Gastrocnemius medialis (tissue), 4 donors: Measurements from ENCODE around the gene CCL25. TPM values are rescaled to one million over a fixed set of nuclear protein-coding genes. Genes with fewer than 3 reads are reported as not detected.

Source experiments
- ATAC-seq, 2 donors: fragments of 150-250 bp; one replicate each; pipeline ENCODE4 v1.9.1; 2016
- DNase-seq, 2 donors: peaks; one replicate each; pipeline ENCODE4 v3.0.0-alpha.2; 2019
- H3K27ac ChIP-seq, 4 donors: fragments of 200-600 bp; sonication (generic); 1 replicate in 1 of 4; 2 replicates in 3 of 4; pipeline ENCODE4 v1.5.1; 2016 to 2018; ENCODE audit warnings: mild to moderate bottlenecking in 2 of 4, moderate library complexity in 1 of 4
- H3K27me3 ChIP-seq, 3 donors: fragments of 200-600 bp; sonication (generic) in 2 of 3; 1 replicate in 1 of 3; 2 replicates in 2 of 3; pipeline versions ENCODE4 v1.5.1 to v1.6.0; 2016 to 2019; ENCODE audit warnings: mild to moderate bottlenecking in 1 of 3, moderate library complexity in 1 of 3
- H3K36me3 ChIP-seq, 2 donors: fragments of 200-600 bp; sonication (generic) in 1 of 2; one replicate each; pipeline ENCODE4 v1.5.1; 2017 to 2018
- H3K4me1 ChIP-seq, 2 donors: fragments of 200-600 bp; sonication (generic) in 1 of 2; one replicate each; pipeline ENCODE4 v1.5.1; 2016 to 2017; ENCODE audit warnings: mild to moderate bottlenecking in 2 of 2
- H3K4me3 ChIP-seq, 4 donors: fragments of 200-600 bp; sonication (generic) in 3 of 4; 1 replicate in 1 of 4; 2 replicates in 3 of 4; pipeline ENCODE4 v1.5.1; 2016 to 2019; ENCODE audit warnings: mild to moderate bottlenecking in 2 of 4
- H3K9me3 ChIP-seq, 3 donors: fragments of 200-600 bp; sonication (generic) in 2 of 3; 1 replicate in 1 of 3; 2 replicates in 2 of 3; pipeline ENCODE4 v1.5.1; 2016 to 2019
- CTCF ChIP-seq, 5 experiments: fragments of 450-650 bp in 3 of 5; fragments of 200-600 bp in 2 of 5; sonication (generic) in 2 of 5; IDR thresholded peaks in 4 of 5; conservative IDR thresholded peaks in 1 of 5; 1 replicate in 4 of 5; 2 replicates in 1 of 5; pipeline ENCODE4 v1.5.1; 2016 to 2019; ENCODE audit warnings: antibody characterized with exemption in 5 of 5, mild to moderate bottlenecking in 3 of 5, moderate library complexity in 3 of 5
- POLR2A ChIP-seq, 2 donors: fragments of 450-650 bp; IDR thresholded peaks; one replicate each; pipeline ENCODE4 v1.6.1; 2017; ENCODE audit warnings: antibody characterized with exemption in 2 of 2, mild to moderate bottlenecking in 2 of 2, moderate library complexity in 2 of 2
- in situ Hi-C, 4 donors: fragments of 200-750 bp; cut with MboI; loops; one replicate each; pipeline versions ENCODE4 v1.15.0 to v1.8.0; 2017; ENCODE audit warnings: low sequenced_read_pairs in 4 of 4
- intact Hi-C: fragments of 100-400 bp; cut with DNase I; formaldehyde crosslinking; loops from one replicate; pipeline ENCODE4 v1.15.1; 2023; ENCODE audit warnings: low total_unique reads
- total RNA-seq, 4 donors: library from RNA; depleted of rRNA; stranded (reverse); fragments of >200 nt; gene quantifications; one replicate each; pipeline versions ENCODE4 v1.1.0 to v1.2.3, GENCODE V29; 2016

CCL25 gene
- total RNA-seq, 4 donors from 2014 or later: not detected

DNA sequence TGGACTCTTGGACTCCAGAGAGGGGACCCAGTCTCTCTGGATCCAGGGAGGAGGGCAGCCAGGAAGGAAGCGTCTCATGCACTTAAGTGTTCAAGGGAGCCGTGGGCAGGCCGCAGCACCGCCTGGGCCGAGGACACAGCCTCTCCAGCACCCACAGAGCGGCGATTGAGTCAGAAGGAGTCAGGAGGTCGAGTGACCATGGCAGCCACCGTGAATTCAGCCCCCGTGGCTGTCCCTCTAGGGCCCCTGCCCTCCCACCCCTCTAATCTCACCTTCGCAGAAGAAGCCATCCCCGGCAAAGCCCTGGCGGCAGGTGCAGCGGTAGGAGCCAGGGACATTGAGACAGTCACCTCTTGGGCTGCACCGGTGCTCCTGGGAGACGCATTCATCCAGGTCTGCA is 58.8 kb downstream of the CCL25 start:
- no peaks in the 10 kb centered on the region for H3K36me3 ChIP-seq
- DNase-seq: no peak
- no peak for ATAC-seq

More for the DNA sequence above, 58.8 kb downstream of the CCL25 start:
- intact Hi-C loops: no loop called here
- Histone ChIP-seq H3K27ac (no peak overlapping the region), H3K27me3 (no peaks in the 10 kb centered on the region), H3K9me3 (no peaks in the 10 kb centered on the region), H3K4me1 (no peaks in the 10 kb centered on the region), H3K4me3 (no peak overlapping the region)
- in situ Hi-C loops: no loop called here
- TF ChIP-seq POLR2A (IDR thresholded peaks at IDR 0.05) (no peak), CTCF (IDR thresholded peaks at IDR 0.05 in 4 of 5, conservative IDR thresholded peaks at IDR 0.05 in 1 of 5) (no peak)

Other genes starting within 250 kb of the CCL25 start
- 10 to 100 TPM; 17.5 to 24.6 (median 20.4) TPM for gene EVI5L, start 222.5 kb upstream of the CCL25 start, total RNA-seq
- not detected for gene PRR36, start 178.4 kb upstream of the CCL25 start, total RNA-seq
- gene LRRC8E, start 164.2 kb upstream of the CCL25 start, total RNA-seq: 1 to 10 TPM in 1 of 4 donors, not detected in 3; 2.1 TPM
- 10 to 100 TPM; 17.7 to 41.7 (median 32.9) TPM for gene MAP2K7, start 148.9 kb upstream of the CCL25 start, total RNA-seq
- gene TGFBR3L, start 137.9 kb upstream of the CCL25 start, total RNA-seq: 1 to 10 TPM in 2 of 4 donors, under 1 TPM in 1, not detected in 1; 0.62 to 2.6 (median 1.5) TPM
- 10 to 100 TPM in 1 of 4 donors, 1 to 10 TPM in 3; 4.6 to 10.9 (median 7.1) TPM for gene SNAPC2, start 132.4 kb upstream of the CCL25 start, total RNA-seq
- not detected for gene CTXN1, start 126.6 kb upstream of the CCL25 start, total RNA-seq
- gene TIMM44, start 109.1 kb upstream of the CCL25 start, total RNA-seq: 100 to 1,000 TPM in 1 of 4 donors, 10 to 100 TPM in 3; 53.9 to 168 (median 94.1) TPM
- 10 to 100 TPM; 18.2 to 40.5 (median 28.9) TPM for gene ELAVL1, start 47.1 kb upstream of the CCL25 start, total RNA-seq
- gene FBN3, start 96.8 kb downstream of the CCL25 start, total RNA-seq: under 1 TPM in 1 of 4 donors, not detected in 3; 0.15 TPM
- gene CERS4, start 156.6 kb downstream of the CCL25 start, total RNA-seq: 1 to 10 TPM; 2.1 to 4.0 (median 2.7) TPM